ENCODE measurements around the gene FBXW11.

Gene FBXW11

DNA sequence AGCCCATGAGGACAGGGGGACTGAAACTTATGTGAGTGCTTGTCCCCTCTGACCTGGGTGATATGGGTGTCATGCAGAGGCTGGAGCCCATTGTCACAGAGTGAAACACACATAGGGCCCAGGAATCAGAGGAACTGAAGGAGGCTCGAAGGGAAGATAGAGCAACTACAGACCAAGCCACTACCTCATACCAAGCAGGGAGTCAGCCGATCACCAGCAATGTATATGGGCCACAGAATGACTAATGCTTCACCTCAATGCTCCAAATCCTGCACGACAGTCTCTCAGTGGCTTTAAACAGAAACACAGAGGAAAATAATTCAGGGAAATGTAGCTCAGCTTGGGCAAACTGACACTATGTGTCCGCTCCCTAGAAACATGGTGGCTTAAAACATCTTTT lies 8.9 kb upstream of the FBXW11 start:
- DNase-seq = peak; percentile 32

GRCh38 chr5:172010278-172010677 lies 3.8 kb upstream of the FBXW11 start:
- peak; percentile 9 for DNase-seq

GRCh38 chr5:172009536-172010270 lies 3.3 kb upstream of the FBXW11 start:
- no peak for DNase-seq

DNA sequence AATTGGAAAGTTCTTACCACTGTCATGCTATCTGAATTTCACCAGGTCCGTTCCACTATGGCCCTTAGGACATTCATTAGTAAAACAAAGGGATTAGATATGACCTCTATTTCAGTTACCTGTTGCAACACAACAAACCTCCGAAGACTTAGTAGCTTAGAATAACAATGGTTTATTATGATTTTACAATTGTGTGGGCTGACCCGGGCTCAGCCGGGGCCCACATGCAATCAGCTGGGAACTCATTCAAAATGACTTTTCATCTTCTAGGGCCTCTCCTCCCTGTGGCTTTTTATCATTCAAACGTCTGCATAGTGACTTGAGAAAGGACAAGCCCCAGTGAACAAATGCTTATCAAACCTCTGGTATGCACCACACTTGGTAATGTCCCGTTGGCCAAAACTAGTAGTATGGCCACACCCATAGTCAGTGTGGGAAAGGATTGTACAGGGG lies 2.3 kb upstream of the FBXW11 start:
- no peak for DNase-seq

- no peak for DNase-seq
Observed at GRCh38 chr5:172008111-172008455, 1.6 kb upstream of the FBXW11 start.

DNA sequence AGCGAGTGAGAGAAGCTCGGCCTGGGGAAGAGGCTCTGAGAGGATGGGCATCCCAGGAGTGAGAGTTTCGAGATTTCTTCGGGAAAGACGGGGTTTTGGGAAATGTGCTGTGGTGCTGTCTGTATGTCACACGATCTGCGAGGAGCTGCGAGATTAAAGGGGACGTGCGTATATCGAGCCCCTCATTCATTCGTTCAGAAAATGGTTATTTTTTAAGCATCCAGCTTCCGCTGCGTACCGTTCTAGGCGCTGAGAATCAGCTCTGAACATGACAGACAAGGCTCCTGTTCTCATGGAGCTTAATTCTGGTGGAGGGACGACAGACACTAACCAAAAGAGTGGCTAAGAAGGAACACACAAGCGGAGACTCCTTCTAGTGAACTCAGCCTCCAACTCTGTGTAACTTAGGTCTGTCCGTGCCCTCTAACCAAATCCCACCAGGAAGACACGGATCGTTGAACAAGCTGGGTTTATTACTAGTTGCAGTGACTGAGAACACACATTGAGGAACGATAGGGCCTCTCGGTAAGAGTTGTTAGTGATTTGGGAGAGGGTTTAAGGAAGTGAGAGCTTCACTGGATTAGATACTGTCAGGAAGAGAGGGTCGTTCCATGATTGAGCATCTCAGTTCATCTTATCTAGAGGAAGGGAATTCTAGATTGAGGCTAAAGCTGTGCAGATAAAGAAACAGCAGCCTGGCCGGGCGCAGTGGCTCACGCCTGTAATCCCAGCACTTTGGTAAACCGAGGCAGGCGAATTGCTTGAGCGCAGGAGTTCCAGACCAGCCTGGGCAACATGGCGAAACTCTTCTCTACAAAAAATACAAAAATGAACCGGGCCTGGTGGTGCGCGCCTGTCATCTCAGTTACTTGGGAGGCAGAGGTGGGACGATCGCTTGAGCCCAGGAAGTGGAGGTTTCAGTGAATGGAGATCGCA lies 1.0 kb upstream of the FBXW11 start:
- peak; percentile 75 for DNase-seq

DNA sequence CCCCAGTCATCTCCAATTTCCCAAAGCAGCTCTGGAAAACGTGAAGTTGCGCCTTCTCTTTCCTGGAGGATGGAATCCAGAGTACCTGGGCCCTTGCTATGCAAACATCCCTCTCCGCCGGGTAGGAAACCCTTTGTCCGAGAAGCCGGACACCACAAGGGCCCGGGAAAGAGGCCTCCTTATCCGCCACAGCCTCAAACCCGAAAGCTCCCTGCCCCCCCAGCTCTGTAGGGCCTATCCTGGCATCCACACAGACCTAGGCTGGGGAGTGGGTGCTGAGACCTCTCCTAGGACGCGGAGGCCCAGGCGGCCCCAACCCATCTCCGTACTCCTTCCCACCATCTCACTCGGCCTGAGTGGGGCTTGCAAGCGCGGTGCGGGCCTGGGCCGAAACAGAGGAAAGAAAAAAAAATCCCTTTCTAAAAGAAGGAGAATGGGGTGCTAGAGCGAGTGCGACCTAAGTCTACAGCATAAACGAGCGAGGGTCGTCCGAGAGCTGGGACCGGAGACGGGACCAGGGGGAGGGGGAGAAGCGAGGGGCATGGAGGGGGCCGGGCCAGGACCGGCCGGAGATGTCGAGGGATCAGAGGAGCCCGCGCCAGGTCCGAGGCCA lies 624 bp downstream of the FBXW11 start:
- DNase-seq = no peak

DNA sequence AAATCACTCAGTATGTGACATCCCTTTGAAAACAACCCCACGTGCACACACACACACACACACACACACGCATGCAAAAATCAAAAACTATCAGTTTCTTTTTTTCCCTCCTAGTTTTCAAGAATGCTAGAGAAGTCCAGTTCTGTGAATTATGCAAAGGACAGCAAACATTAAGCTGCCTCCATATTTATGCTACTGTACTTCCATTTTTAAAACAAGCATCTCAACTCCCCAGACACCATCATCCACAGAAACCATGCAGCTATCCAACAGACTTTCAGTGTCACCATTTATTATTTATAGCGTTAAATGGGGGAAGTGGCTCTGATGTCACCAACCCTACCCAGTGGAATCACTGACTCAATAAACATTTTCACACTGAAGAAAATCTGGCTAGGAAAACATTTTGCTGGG lies 1.6 kb downstream of the FBXW11 start:
- DNase-seq = peak; percentile 69

GRCh38 chr5:172003746-172004145 lies 2.7 kb downstream of the FBXW11 start:
- peak; percentile 37 for DNase-seq

DNA sequence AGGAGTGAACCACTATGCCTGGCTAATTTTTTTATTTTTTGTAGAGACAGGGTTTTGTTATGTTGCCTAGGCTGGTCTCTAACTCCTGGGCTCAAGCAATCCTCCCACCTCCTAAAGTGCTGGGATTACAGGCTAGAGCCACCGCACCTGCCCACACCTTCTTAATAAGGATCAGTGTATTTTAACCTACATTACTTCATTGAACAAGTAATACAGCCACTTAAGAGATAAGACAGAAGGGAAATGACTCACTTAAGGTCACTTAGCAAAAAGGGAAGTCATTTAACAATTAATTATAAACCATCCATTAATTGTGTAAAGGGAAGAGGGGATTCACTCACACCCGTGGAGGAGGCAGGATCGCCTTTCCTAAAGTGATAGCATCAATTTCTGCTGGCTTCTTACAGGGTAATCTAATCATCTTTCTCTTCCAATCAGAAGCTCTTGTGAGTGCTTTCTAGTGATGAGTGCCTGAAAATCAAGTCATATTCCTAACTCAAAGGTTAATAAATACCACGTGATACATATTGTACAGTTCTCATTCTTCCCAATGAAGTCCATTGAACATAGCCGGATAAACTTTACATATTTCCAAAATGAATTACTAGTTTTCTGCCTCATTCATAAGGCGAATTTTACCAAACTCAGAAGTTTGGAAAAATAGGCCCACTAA lies 3.5 kb downstream of the FBXW11 start:
- peak; percentile 27 for DNase-seq

- no peak for DNase-seq
Observed at GRCh38 chr5:172002310-172002709, 4.1 kb downstream of the FBXW11 start.

DNA sequence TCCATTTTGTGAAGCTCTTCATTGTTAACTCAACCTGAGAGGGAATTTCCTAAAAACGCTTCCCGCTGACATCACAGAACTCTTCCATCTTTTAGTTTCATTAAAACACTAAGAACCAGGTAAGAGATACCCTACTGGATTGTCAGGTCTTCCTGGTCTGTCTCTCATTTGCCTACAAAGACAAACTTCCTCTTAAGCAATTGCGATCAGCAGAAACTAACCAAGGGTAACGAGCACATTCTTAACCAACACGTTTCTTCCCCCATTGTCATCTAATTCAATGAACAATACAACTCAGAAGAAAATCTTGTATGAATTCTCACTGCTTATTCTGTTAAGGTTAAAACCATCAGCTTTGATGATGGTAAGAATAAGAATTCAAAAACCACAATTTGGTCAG lies 6.6 kb downstream of the FBXW11 start:
- DNase-seq = peak; percentile 31

DNA sequence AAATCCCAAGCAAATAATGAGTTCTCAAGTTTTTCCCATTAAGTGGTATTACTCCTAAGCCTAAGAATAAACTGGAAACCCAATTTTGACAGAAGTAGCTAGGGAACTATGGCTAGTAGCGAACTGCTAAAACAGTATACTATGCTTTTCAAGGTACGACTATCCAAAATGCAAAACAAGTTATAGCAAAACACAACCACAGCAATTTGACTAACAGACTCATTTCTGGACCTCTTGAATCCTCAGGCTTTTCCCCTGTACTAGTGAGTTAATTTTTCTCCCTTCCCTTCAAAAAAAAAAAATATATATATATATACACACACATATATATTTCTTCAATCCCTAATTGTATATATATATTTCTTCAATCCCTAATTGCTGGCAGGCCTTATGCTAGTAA lies 7.3 kb downstream of the FBXW11 start:
- no peak for DNase-seq

DNA sequence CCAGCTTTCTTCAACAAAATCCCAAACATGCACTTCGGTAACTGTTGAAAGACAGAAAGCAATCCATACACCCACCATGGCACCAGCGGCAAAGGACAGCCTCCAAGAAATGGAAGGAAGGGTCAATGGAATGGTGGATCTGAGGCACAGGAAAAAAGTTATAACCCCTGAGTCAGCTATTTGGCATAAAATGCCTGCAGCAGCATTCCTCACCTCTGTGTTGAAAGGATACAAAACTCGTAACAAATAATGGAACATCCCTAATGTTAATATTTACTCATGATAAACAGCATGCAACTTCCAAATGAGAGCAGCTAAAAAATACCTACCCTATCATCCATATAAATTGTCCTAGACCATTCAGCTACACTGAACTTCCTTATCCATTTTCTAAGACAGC lies 9.4 kb downstream of the FBXW11 start:
- no peak for DNase-seq

- DNase-seq = no peak
Observed at GRCh38 chr5:171992813-171993212, 13.6 kb downstream of the FBXW11 start.

DNA sequence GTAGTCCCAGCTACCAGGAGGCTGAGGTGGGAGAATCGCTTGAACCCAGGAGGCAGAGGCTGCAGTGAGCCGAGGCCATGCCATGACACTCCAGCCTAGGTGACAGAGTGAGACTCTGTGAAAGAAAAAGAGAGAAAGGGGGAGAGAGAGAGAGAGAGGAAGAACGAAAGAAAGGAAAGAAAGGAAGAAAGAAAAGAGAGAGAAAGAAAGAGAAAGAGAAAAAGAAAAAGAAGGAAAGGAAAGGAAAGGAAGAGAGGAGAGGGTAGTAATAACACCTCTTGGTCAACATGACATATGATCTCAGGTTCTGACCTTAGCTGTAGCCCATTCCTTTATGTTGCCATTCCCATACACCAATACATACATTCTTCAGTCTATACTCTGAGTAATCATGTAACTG lies 14.1 kb downstream of the FBXW11 start:
- no peak for DNase-seq

DNA sequence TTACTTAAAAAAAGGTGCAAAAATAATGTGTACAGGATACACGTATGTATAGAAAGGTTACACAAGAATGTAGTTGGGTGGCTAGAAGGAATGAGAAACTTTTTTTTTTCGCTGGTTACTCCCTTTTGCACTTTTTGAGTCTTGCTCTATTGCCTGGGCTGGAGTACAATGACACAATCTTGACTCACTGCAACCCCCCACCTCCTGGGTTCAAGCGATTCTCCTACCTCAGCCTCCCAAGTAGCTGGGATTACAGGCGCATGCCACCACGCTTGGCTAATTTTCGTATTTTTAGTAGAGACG lies 15.8 kb downstream of the FBXW11 start:
- no peak for DNase-seq

DNA sequence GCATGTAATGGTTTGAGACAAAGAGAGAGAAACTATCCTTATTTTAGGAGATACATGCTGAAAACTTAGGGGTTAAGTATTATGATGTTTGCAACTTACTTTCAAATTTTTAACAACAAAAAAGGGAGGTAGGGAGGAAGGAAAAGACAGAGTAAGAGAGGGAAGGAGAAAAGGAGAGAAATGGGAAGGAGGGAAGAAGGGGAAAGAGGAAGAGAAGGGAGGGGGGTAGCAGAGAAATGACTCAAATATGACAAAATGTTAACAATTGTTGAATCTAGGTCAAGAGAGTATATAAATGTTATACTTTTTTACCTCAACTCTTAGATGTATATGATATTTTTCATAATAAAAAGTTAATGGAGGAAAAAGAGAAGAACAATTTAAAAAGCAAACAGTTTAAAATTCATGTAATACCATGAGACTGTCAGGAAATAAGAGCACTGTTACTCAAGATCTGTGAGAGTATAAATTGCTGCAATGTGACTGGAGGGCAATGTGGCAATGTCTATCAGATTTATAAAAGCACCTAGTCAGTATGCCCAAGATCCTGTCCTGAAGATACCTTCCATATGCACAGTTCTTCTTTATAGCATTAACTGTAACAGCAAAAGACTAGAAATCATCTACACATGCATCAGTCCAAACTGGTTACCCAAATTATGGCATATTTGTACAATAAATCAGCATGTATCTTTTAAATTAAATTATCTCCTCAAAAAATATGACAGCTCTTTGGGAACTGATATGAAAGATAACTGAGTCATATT lies 16.3 kb downstream of the FBXW11 start:
- DNase-seq = no peak

GRCh38 chr5:171989276-171989675 lies 17.2 kb downstream of the FBXW11 start:
- DNase-seq = no peak

DNA sequence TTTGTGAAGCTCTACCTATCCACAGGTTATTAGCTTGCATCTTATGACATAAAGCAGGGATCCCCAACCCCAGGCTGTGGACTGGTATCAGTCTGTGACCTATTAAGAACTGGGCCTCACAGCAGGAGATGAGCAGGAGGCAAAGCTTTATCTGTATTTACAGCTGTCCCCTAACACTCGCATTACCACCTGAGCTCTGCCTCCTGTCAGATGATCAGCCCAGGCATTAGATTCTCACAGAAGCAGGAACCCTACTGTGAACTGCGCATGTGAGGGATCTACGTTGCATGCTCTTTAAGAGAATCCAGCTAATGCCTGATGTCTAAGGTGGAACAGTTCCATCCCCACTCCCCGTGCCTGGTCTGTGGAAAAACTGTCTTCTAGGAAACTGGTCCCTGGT lies 19.7 kb downstream of the FBXW11 start:
- no peak for DNase-seq

DNA sequence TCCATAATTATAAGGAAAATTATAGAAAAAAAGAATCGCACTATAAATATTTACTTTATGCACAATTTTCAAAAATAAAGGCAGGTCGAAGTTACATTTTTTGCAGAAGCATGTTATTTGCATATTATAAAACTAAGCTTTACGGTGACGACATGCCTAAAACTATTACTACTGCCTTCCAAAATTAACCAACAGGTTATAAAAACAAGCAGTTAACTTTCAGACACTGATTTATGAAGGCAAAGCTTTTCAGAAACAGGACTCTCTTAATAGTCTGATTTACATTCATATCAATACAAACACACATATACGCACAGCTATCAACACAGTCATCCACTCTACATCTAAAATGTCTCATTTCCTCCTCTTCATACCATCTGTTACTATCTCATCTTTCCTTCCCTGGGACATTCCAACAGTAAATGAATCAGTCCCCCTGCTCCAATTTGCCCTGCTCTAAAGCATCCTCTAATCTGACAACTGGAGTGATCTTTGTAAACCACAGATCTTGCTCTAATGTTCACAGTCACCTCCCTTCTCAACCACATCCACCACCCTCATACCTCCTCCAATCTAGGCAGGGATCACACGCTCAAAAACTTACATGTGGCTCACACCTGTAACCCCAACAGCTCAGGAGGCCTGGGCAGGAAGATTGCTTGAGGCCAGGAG lies 21.6 kb downstream of the FBXW11 start:
- no peak for DNase-seq

DNA sequence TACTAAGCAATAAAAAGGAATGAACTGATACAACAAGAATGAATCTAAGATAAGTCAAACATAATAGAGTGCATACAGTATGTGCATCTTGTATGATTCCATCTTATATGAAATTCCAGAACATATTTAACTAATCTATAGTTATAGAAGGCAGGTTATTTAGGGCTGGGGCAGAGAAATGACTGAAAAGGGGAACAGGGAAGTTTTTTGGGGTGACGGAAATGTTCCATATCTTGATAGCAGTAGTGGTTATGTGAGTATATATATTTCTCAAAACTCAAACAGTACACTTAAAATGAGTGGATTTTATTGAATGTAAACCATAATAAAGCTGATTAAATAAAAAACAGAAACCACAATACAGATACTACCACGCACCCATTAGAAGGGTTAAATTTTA lies 24.6 kb downstream of the FBXW11 start:
- DNase-seq = no peak

All from MV-4-11 (cell line).